ENCODE results near the gene C10orf88. TPM values are rescaled to one million over a fixed set of nuclear protein-coding genes. Genes with fewer than 3 reads are reported as not detected.

The C10orf88 gene
- total RNA-seq, 2 donors from 2014 or later, result 4.1 to 4.4 TPM

GRCh38 chr10:122980209-122981065 is 26.4 kb upstream of the C10orf88 start, which contains the start of gene PSTK:
Gene PSTK, plus strand, starts transcription at chr10:122980401. Its CDS starts 79 bp downstream, at chr10:122980480.
- Histone ChIP-seq H3K27ac (peak within 1 kb of the TSS; percentile 91 to 96), H3K36me3 (no peaks in the 10 kb centered on the region), H3K27me3 (no peaks in the 10 kb centered on the region), H3K4me1 (peaks cover 0 to 15% of the 10 kb centered on the region in 2 donors), H3K9me3 (no peaks in the 10 kb centered on the region), H3K4me3 (peak within 1 kb of the TSS; percentile 61 to 81)
- peak; percentile 87 for DNase-seq (ENCODE audit: low spot score)
- TF ChIP-seq CTCF (IDR thresholded peaks at IDR 0.05), result peak; percentile 89 to 98

GRCh38 chr10:122974543-122975064 is 20.6 kb upstream of the C10orf88 start:
- H3K4me3 ChIP-seq, result no peak overlapping the region
- no peak for TF ChIP-seq CTCF (IDR thresholded peaks at IDR 0.05)
- H3K4me1 ChIP-seq, result peaks cover 0 to 3% of the 10 kb centered on the region in 2 donors
- no peak overlapping the region for H3K27ac ChIP-seq
- H3K36me3 ChIP-seq, result no peaks in the 10 kb centered on the region
- no peaks in the 10 kb centered on the region for H3K9me3 ChIP-seq
- DNase-seq (ENCODE audit: low spot score), result no peak
- H3K27me3 ChIP-seq, result no peaks in the 10 kb centered on the region

- Histone ChIP-seq H3K4me3 (no peak overlapping the region), H3K36me3 (no peaks in the 10 kb centered on the region), H3K27ac (no peak overlapping the region), H3K9me3 (no peaks in the 10 kb centered on the region), H3K27me3 (no peaks in the 10 kb centered on the region), H3K4me1 (no peaks in the 10 kb centered on the region)
- DNase-seq (ENCODE audit: low spot score), result no peak
- no peak for TF ChIP-seq CTCF (IDR thresholded peaks at IDR 0.05)
These were observed 20.0 kb upstream of the C10orf88 start for GRCh38 chr10:122974023-122974422.

GRCh38 chr10:122968698-122969097 is 14.7 kb upstream of the C10orf88 start:
- no peaks in the 10 kb centered on the region for H3K27me3 ChIP-seq

GRCh38 chr10:122966879-122967278 is 12.9 kb upstream of the C10orf88 start:
- Histone ChIP-seq H3K27ac (no peak overlapping the region), H3K36me3 (no peaks in the 10 kb centered on the region), H3K9me3 (peaks cover 0 to 5% of the 10 kb centered on the region in 2 donors), H3K27me3 (no peaks in the 10 kb centered on the region), H3K4me1 (no peaks in the 10 kb centered on the region), H3K4me3 (no peak overlapping the region)
- TF ChIP-seq CTCF (IDR thresholded peaks at IDR 0.05), result no peak
- no peak for DNase-seq (ENCODE audit: low spot score)

More at GRCh38 chr10:122968698-122969097, 14.7 kb upstream of the C10orf88 start:
- DNase-seq (ENCODE audit: low spot score), result no peak
- Histone ChIP-seq H3K9me3 (peaks cover 0 to 5% of the 10 kb centered on the region in 2 donors), H3K4me3 (no peak overlapping the region), H3K36me3 (no peaks in the 10 kb centered on the region), H3K27ac (no peak overlapping the region), H3K4me1 (no peaks in the 10 kb centered on the region)
- TF ChIP-seq CTCF (IDR thresholded peaks at IDR 0.05), result no peak

Data from right atrium auricular region (tissue), 2 donors.